HCT116 (cell line): ENCODE measurements around the gene JUN. TPM values are rescaled to one million over a fixed set of nuclear protein-coding genes. Genes with fewer than 3 reads are reported as not detected.
A peak's percentile ranks its signal among the peaks of the same experiment; 100 is the strongest.

ENCODE experiments used
- ATAC-seq: fragments of 200-7000 bp; cut with Tn5 transposase; 2 replicates; pipeline ENCODE4 v1.9.1; 2020; ENCODE audit warnings: mild to moderate bottlenecking, moderate library complexity
- BruUV-seq: library from RNA; stranded (reverse); fragments of 400-500 nt; replicated peaks from 2 replicates; lab custom pipeline; 2021; lab: Mats Ljungman, UMichigan
- CTCF ChIA-PET: fragments of 300-600 bp; sonication (Branson Sonifier 250); formaldehyde crosslinking; loops from one replicate; lab custom pipeline; 2021; ENCODE audit warnings: antibody characterized with exemption; lab: Charles Lee
- POLR2A ChIA-PET: fragments of 300-600, 350-600 bp; sonication (Branson Sonifier 250); formaldehyde crosslinking; loops from one replicate; lab custom pipeline; 2021; ENCODE audit warnings: antibody characterized with exemption; lab: Charles Lee
- RAD21 ChIA-PET, 2 experiments: fragments of 300-600 bp; sonication (Branson Sonifier 250); formaldehyde crosslinking; loops; one replicate each; lab custom pipeline; 2023; ENCODE audit warnings: low total read pairs in 2 of 2; ENCODE audit not compliant: uncharacterized antibody in 2 of 2, unreplicated experiment in 2 of 2, low non-redundant PET in 1 of 2; lab: Charles Lee
- DNase-seq: peaks from one replicate; pipeline ENCODE4 v3.0.0-alpha.2; 2010; ENCODE audit warnings: low read depth, low spot score
- H2AFZ ChIP-seq: fragments of 200-600 bp; shearing (Covaris generic), sonication (generic); 2 replicates; pipeline ENCODE4 v1.6.1; 2017; ENCODE audit warnings: low read depth, mixed run types, mixed read lengths, antibody characterized with exemption, low read length; ENCODE audit not compliant: poor library complexity, severe bottlenecking
- H3K27ac ChIP-seq: 2 replicates; pipeline ENCODE4 v1.5.1; 2012; ENCODE audit warnings: low read depth, low read length
- H3K27me3 ChIP-seq: fragments of 200-600 bp; sonication (generic); 2 replicates; pipeline ENCODE4 v1.6.1; 2016; ENCODE audit warnings: mixed run types, low read length, mixed read lengths; ENCODE audit not compliant: insufficient read depth
- H3K36me3 ChIP-seq, 2 experiments: fragments of 200-500 bp in 1 of 2; fragments of 200-600 bp in 1 of 2; sonication (Bioruptor generic) in 1 of 2; sonication (generic) in 1 of 2; 2 replicates each; pipeline versions ENCODE4 v1.5.1 to v1.6.1; 2014 to 2016; ENCODE audit warnings: low read length in 2 of 2, inconsistent platforms in 1 of 2, mixed read lengths in 1 of 2, mixed run types in 1 of 2; ENCODE audit not compliant: insufficient read depth in 2 of 2, control insufficient read depth in 1 of 2
- H3K4me1 ChIP-seq, 2 experiments: fragments of 200-600 bp in 1 of 2; sonication (generic) in 1 of 2; 2 replicates each; pipeline versions ENCODE4 v1.5.1 to v1.6.1; 2012 to 2017; ENCODE audit warnings: low read length in 2 of 2, inconsistent platforms in 1 of 2, mild to moderate bottlenecking in 1 of 2, mixed read lengths in 1 of 2, mixed run types in 1 of 2, moderate library complexity in 1 of 2; ENCODE audit not compliant: insufficient read depth in 2 of 2, control insufficient read depth in 1 of 2
- H3K4me2 ChIP-seq: fragments of 200-600 bp; sonication (generic); 2 replicates; pipeline ENCODE4 v1.6.1; 2017; ENCODE audit warnings: mixed run types, low read length, mixed read lengths
- H3K4me3 ChIP-seq, 2 experiments: fragments of 200-600 bp in 1 of 2; sonication (generic) in 1 of 2; replicated peaks in 1 of 2; 2 replicates each; pipeline ENCODE4 v1.5.1; 2011 to 2016; ENCODE audit warnings: low read length in 2 of 2, control low read depth in 1 of 2, low read depth in 1 of 2, mild to moderate bottlenecking in 1 of 2, mixed read lengths in 1 of 2, mixed run types in 1 of 2
- H3K79me2 ChIP-seq: fragments of 200-600 bp; sonication (generic); 2 replicates; pipeline ENCODE4 v1.6.1; 2017; ENCODE audit warnings: mild to moderate bottlenecking, mixed run types, low read length, moderate library complexity, mixed read lengths; ENCODE audit not compliant: insufficient read depth
- H3K9ac ChIP-seq: fragments of 200-600 bp; sonication (generic); 2 replicates; pipeline ENCODE4 v1.6.1; 2016; ENCODE audit warnings: low read length, mixed read lengths
- H3K9me2 ChIP-seq: fragments of 200-600 bp; sonication (generic), shearing (Covaris generic); 2 replicates; pipeline ENCODE4 v1.6.1; 2017; ENCODE audit warnings: mixed run types, mild to moderate bottlenecking, moderate library complexity; ENCODE audit not compliant: insufficient read depth
- H3K9me3 ChIP-seq, 2 experiments: fragments of 200-500 bp in 1 of 2; fragments of 200-600 bp in 1 of 2; sonication (Bioruptor generic) in 1 of 2; sonication (generic) in 1 of 2; 2 replicates each; pipeline ENCODE4 v1.6.1; 2014 to 2017; ENCODE audit warnings: low read length in 2 of 2, mixed read lengths in 2 of 2, inconsistent platforms in 1 of 2, low read depth in 1 of 2, mild to moderate bottlenecking in 1 of 2, mixed run types in 1 of 2, moderate library complexity in 1 of 2; ENCODE audit not compliant: control insufficient read depth in 1 of 2, insufficient read depth in 1 of 2
- H4K20me1 ChIP-seq: fragments of 200-600 bp; sonication (generic), shearing (Covaris generic); 2 replicates; pipeline ENCODE4 v1.6.1; 2017; ENCODE audit warnings: mixed run types, mild to moderate bottlenecking, moderate library complexity; ENCODE audit not compliant: insufficient read depth
- CBX3 ChIP-seq: IDR thresholded peaks from 2 replicates; pipeline ENCODE4 v1.6.1; 2012; ENCODE audit warnings: low read depth
- JUND ChIP-seq: IDR thresholded peaks from 2 replicates; pipeline ENCODE4 v1.6.1; 2012
- TCF7L2 ChIP-seq: IDR thresholded peaks from 2 replicates; pipeline ENCODE4 v1.7.0; 2011; ENCODE audit warnings: borderline replicate concordance, inconsistent platforms; ENCODE audit not compliant: insufficient read depth, insufficient read length; ENCODE audit errors: extremely low read depth
- intact Hi-C: fragments of 100-400 bp; cut with micrococcal nuclease; formaldehyde crosslinking; loops from 2 replicates; pipeline ENCODE4 v1.10.0; 2022
- total RNA-seq: library from RNA; stranded (reverse); gene quantifications from one replicate; pipeline ENCODE4 v1.2.1, GENCODE V29; 2021; ENCODE audit not compliant: unreplicated experiment
- TF ChIP-seq, protein P1 (sequence below): IDR thresholded peaks from 2 replicates; pipeline ENCODE4 v1.6.1; 2012; ENCODE audit warnings: low read depth

Gene JUN
- total RNA-seq, 1 experiment from 2014 or later = 18.7 TPM

- TF ChIP-seq, protein P1, sequence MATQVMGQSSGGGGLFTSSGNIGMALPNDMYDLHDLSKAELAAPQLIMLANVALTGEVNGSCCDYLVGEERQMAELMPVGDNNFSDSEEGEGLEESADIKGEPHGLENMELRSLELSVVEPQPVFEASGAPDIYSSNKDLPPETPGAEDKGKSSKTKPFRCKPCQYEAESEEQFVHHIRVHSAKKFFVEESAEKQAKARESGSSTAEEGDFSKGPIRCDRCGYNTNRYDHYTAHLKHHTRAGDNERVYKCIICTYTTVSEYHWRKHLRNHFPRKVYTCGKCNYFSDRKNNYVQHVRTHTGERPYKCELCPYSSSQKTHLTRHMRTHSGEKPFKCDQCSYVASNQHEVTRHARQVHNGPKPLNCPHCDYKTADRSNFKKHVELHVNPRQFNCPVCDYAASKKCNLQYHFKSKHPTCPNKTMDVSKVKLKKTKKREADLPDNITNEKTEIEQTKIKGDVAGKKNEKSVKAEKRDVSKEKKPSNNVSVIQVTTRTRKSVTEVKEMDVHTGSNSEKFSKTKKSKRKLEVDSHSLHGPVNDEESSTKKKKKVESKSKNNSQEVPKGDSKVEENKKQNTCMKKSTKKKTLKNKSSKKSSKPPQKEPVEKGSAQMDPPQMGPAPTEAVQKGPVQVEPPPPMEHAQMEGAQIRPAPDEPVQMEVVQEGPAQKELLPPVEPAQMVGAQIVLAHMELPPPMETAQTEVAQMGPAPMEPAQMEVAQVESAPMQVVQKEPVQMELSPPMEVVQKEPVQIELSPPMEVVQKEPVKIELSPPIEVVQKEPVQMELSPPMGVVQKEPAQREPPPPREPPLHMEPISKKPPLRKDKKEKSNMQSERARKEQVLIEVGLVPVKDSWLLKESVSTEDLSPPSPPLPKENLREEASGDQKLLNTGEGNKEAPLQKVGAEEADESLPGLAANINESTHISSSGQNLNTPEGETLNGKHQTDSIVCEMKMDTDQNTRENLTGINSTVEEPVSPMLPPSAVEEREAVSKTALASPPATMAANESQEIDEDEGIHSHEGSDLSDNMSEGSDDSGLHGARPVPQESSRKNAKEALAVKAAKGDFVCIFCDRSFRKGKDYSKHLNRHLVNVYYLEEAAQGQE = no peak
- TF ChIP-seq TCF7L2 = no peak
These were observed 30.0 kb upstream of the JUN start (continued) for GRCh38 chr1:58813801-58814200.

DNA sequence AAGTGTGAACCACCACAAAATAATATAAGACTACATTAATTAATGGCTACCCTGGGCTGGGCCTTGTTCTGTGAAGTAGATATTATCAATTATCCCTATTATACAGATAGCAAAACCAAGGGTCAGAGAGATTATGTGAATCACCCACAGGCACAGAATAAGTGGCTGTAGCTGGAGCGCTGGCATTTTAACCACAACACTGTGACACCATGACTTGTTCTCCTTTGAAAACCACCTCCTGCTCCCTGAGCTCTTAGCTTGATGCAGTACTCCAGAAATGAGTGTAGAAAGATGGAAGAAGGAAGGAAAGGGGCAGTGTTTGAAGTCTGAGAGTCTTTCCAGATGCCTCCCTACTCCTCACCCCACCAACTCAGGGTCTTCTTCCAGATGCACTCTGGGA, 29.5 kb upstream of the JUN start:
- intact Hi-C loops = loop anchor here (10.0 kb wide), 1 partner anchor 481 kb away; the partner anchor contains the start of gene FGGY
- no peaks in the 10 kb centered on the region for H3K9me2 ChIP-seq
- POLR2A ChIA-PET = interaction anchor here (1.7 kb wide), 1 partner anchor 29 kb away, joined by 7 read pairs; the partner anchor contains the start of gene JUN
- H3K9me3 ChIP-seq = no peaks in the 10 kb centered on the region
- H3K9ac ChIP-seq = no peak overlapping the region
- RAD21 ChIA-PET = no interaction called here
- H3K79me2 ChIP-seq = no peaks in the 10 kb centered on the region
- H3K36me3 ChIP-seq = no peaks in the 10 kb centered on the region
- peaks cover 22 to 44% of the 10 kb centered on the region in 2 experiments; a peak in 3 of 4 replicates for H3K4me1 ChIP-seq
- peak overlapping the region; percentile 81 for H3K4me2 ChIP-seq
- ATAC-seq (no peak), DNase-seq (no peak)
- no peaks in the 10 kb centered on the region for H4K20me1 ChIP-seq
- H3K27ac ChIP-seq = peak overlapping the region; percentile 80; the same call in 1 of the 2 replicates
- H3K4me3 ChIP-seq = no peak overlapping the region
- no peaks in the 10 kb centered on the region for H3K27me3 ChIP-seq
- TF ChIP-seq CBX3 (no peak), JUND (no peak)
- CTCF ChIA-PET = no interaction called here
- no TSS peak for BruUV-seq
- no peak overlapping the region for H2AFZ ChIP-seq
